Stimulated activated CD4-positive, alpha-beta T cell treated with anti-CD3 and anti-CD28 coated beads, TNF-alpha, amount 100 ng/mL, for 1 hour (primary cell): ENCODE data around the gene KDM1A.
"Not testable (repeated sequence)": the region's sequence is repeated elsewhere in the genome, so short reads cannot be mapped to it uniquely, and the experiment has no call there.

Experiments
- DNase-seq, 3 donors: peaks; one replicate each; pipeline ENCODE4 v3.0.0-alpha.2; 2020; ENCODE audit warnings: low read depth in 3 of 3, low spot score in 1 of 3

KDM1A gene

DNA sequence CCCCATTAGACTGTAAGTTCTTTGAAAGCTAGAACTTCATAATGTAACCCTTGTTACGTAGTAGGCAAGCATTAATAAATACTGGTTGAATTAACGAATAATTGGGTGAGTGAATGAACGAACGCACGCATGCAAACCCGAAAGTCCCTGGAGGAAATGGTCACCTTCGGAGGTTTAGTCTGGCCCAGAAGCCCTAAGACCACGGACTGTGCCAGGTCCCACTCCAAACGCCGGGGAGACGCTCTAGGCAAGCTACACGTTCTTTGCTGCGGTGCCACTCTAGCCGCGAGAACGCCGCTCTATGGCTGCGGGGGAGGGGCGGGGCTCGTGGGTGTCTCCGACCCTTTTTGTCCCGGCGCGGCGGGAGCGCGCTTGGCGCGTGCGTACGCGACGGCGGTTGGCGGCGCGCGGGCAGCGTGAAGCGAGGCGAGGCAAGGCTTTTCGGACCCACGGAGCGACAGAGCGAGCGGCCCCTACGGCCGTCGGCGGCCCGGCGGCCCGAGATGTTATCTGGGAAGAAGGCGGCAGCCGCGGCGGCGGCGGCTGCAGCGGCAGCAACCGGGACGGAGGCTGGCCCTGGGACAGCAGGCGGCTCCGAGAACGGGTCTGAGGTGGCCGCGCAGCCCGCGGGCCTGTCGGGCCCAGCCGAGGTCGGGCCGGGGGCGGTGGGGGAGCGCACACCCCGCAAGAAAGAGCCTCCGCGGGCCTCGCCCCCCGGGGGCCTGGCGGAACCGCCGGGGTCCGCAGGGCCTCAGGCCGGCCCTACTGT is at the start of gene KDM1A:
Gene KDM1A, plus strand, starts transcription at position 375 of the 769 bp plus-strand sequence. Its CDS starts 129 bp downstream, at position 504.
- DNase-seq = peak; percentile 80 to 94 (median 88)

DNA sequence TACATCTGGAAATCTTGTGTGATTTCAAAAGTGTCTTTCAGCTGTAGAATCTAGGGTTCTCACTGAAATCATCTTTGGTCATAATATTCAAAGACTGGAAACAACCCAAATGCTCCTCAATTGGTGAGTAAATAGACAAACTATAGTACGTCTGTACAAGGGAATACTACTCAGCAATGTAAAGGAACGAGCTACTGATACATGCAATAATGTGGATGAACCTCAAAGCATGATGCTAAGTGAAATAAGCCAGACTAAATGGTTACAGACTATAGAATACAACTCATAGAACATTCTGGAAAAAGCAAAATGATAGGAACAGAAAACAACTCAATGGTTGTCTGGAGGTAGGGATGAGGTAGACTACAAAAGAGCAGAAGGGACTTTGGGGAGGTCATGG is 49.2 kb upstream of the KDM1A start:
- DNase-seq = no peak

DNA sequence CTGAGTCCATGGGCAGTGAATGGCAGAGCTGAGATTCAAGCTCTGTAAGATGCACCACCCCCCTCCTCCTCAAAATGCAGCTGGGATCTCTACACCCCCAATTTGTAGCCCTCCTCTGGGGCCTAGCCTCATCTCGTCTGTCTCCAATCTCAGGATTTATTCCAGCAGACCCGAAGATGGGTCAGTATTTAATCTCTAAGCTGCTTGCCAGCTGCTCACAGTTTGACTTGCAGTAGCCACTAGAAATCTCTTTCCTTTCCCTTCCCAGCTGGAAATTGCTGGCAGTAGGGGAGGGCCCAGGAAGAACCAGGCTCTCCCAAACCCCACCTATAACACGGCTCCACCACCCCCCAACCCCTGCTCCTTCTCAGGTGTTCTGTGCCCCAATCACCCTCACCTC is 48.1 kb upstream of the KDM1A start:
- DNase-seq = no peak

DNA sequence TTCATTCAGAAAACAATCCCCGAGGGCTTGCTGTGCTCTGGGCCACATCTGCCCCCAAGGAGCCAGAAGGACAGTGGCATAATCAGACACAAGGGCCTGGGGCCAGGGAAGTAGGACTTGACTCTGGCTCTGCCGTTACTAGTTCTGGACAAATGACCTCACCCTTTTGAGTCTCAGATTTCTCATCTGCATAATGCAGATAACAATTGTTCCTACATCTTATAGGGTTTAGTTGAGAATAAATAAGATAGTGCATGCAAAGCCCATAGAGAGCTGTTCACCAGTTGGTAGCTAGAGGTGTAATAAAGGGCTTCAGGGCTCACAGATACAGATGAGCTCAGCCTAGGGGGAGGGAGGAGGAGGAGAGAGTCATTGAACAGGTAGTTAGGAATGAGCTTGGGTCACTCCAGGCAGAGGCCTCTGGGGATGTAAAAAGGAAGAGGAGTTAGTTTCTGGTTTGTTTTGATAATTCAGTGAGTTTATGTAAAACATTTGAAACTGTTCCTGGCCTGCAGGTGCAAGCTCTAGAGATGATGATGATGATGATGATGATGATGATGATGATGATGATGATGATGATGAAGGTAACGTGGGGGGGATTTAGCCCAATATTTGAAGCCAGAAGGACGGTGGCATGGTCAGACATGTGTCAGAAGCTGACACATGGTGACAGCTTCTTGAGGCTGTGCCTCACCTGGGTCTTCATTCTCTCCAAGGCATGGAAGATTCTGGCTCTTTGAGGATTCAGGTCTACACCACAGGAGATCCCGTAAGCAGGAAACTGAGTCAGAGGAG is 47.5 kb upstream of the KDM1A start:
- DNase-seq = no peak

DNA sequence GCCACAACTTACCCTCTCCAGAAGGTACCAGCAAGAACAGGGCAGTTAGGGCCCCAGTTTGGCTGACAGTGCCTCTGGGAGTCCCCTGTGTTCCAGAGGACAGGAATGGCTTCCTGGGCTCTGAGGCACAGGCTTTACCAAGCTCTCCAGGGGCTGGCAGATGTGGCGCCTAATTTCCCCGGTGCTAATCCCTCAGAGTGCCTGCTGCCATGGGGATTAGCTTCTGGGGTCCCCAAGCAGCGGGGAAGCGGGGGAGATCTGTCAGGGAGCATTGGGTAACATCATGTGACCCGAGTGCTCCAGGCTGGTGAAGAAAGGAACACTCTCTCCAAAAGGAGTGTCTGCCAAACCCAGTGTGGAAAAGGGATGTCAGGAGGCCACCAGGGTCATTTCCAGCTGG is 46.5 kb upstream of the KDM1A start, which contains the start of gene LACTBL1:
Gene LACTBL1, minus strand, starts transcription at position 107 of the 400 bp plus-strand sequence. CDS start 550 bp downstream, outside the sequence.
- no peak for DNase-seq

DNA sequence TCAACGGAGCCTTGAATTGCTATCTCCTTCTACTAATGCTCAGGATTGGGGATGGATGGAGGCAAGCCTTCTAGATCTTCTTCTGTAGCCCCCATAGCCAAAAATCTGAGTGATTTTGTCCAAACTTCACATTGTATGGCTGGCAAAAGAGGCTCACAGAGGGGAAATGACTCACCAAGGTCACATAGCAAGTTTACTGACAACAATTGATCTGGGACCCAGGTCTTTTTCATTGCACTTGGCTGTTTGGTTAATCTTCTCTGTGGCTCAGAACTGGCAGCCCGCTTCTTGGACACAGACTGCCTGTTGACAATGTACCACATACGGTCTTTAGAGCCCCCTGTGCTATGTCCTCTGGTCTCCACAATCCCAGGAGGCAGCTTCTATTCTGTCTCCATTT is 43.6 kb upstream of the KDM1A start:
- DNase-seq = no peak

DNA sequence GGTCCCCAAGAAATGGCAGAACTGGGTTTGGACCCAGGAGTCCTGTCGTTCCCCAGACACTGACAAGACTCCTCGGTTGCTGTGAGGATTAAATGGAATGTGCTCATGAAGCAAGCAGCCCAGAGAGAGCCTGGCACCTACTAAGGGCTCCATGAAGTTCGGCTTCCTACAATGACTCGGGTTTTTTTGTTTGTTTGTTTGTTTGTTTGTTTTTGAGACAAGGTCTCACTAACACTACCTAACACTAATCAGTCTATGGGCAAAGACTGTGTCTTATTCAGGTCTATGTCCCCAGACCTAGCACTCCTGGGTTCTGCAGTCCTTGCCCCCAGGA is 43.2 kb upstream of the KDM1A start:
- no peak for DNase-seq

DNA sequence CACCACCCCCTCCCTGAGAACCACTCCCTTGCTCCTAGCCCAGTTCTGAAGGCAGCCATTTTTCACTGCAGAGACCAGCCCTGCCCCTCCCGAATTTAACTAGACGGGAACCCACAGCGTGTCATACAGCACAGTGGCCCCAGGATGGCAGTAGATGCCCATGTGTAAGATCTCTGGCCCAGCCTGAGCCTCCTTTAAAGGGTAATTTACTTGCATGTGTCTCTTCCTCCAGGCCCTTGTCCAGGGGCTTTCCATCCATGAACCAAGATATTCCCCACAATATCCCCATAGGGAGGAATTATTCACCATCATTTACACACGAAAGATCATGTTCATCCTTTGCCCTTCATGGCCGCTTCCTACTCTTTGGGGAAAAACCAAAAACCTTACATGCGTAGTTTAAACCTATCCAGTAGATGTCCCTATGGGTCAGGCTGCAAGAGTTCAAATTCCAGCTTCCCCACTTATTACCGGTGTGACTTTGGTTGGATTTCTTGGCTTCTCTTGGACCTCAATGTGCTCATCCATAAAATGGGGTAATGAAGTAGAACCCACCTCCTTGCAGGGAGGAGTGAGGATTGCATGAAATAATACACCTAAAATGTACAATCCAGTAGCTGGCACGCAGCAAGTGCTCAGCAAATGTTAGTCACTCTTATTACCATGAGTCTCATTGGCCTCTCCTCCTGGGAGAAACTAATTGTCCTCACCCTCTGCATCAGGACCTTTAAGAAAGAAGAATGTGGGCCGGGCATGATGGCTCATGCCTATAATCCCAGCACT is 42.6 kb upstream of the KDM1A start:
- peak in 2 of 3 donors; percentile 5 to 8 for DNase-seq

DNA sequence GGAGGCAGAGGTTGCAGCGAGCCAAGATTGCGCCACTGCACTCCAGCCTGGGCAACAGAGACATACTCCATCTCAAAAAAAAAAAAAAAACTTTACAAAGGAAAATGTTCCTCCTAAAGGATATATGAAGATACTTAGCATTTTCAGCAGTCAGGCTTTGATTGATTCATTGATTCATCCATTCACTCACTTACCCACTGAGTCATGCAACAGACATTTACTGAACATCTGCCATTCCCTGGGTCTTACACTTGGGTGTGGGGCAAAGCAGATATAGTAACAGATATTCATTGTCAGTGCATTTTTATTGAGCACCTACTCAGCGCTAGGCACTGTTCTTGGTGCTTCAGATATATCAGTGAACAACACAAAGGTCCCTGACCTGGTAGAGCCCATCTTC is 41.0 kb upstream of the KDM1A start:
- no peak for DNase-seq

DNA sequence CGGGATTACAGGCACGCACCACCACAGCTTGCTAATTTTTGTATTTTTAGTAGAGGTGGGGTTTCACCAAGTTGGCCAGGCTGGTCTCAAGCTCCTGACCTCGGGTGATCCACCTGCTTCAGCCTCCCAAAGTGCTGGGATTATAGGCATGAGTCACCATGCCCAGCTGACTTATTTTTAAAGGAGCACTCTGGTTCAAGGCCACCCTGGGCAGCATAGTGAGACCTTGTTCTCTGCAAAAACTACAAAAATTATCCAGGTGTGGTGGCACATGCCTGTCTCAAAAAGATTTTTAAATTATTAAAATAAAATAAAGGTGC is 38.8 kb upstream of the KDM1A start:
- not testable (repeated sequence) for DNase-seq

DNA sequence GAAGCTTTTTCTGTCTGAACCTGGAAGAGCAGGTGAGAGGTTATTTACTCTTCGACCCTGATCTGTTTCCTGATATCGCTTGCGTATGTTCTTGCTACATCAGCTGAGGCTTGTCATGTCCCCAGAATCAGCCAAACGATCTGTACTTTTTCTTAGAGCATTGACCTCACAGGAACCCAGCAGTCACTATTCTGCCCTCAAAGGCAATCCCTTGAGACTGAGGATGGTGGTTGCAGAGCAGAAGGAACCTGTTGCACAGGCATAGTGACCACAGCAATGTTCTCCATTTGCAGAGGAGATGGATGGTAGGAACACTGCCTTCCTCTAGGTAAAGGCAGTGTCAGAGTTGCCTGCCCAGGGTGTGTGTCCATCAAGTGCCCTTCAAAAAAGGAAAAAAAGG is 35.3 kb upstream of the KDM1A start:
- no peak for DNase-seq

DNA sequence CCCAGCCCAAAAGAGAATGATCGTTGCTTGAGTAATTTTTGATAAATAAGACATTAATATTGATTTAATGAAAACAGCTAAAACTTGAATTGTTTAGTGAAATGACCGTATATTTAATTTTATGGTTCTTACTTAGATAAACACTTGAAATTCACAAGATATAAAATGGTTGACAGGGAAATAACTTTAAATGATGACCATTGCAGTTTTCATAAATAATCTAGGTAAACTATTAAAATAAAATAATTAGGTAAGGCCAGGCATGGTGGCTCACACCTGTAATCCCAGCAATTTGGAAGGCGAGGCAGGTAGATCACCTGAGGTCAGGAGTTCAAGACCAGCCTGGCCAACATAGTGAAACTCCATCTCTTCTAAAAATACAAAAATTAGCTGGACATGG is 26.9 kb upstream of the KDM1A start:
- DNase-seq = not testable (repeated sequence)

DNA sequence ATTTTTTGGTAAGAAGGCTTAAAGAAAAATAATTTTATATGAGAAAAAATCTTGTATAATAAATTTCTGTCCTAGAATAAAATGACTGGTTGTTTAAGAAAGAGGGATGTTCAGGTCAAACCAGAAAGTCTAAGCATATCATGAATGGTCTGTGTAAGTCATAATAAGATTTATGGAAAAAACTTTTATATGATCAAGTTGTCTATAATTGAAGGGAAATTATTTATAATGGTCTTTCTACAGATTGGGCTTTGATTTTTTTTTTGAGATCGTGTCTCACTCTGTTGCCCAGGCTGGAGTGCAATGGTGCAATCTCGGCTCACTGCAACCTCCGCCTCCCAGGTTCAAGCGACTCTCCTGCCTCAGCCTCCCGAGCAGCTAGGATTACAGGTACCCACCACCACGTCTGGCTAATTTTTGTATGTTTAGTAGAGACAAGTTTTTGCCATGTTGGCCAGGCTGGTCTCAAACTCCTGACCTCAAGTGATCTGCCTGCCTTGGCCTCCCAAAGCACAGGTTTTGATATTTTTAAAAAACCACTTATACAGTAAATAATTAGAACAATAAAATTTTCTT is 26.0 kb upstream of the KDM1A start:
- not testable (repeated sequence) for DNase-seq

DNA sequence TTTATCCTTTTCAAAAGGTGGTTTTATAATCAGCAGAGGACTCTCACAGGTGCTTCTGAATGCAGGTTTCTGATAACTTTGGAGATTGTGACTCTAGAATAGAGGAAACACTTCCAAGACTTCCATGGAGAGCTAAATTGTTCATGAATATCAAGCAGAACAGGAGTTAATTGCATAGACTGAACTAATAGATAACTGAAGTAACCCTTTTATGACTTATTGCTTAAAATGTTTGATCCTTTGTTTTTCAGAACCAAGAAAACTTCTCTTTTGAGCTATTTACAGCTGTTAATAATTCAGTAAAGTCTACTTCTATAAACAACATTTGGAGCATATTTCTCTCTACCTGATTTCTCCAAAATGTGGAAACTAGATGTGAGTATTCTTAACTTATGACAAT is 23.5 kb upstream of the KDM1A start:
- no peak for DNase-seq

DNA sequence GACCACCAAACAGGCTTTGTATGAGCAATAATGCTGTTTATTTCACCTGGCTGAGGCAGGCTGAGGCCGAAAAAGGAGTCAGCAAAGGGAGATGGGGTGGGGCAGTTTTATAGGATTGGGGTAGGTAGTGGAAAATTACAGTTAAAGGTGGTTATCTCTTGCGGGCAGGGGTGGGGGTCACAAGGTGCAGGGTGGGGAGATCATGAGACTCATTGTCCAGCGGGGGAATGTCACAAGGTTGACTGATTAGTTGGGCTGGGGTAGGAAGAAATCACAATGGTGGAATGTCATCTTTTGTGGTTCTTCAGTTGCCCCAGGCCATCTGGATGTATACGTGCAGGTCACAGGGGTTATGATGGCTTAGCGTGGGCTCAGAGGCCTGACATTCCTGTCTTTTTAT is 21.7 kb upstream of the KDM1A start:
- not testable (repeated sequence) for DNase-seq

DNA sequence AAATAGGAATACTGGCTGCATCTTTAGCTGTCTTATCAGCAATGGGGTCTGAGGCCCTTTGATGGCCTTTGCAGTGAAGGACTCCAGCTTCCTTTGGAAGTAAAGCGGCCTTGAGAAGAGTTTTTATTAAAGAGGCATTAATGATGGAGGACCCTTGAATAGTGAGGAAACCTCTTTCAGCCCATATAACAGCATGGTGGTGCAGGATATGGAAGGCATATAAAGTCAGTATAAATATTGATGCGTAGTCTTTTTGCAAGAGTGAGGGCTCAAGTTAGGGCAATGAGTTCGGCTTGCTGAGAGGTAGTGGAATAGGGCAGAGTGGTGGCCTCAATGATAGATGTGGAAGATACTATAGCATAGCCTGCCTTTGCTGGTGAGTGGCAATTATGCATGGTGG is 19.1 kb upstream of the KDM1A start:
- DNase-seq = not testable (repeated sequence)

DNA sequence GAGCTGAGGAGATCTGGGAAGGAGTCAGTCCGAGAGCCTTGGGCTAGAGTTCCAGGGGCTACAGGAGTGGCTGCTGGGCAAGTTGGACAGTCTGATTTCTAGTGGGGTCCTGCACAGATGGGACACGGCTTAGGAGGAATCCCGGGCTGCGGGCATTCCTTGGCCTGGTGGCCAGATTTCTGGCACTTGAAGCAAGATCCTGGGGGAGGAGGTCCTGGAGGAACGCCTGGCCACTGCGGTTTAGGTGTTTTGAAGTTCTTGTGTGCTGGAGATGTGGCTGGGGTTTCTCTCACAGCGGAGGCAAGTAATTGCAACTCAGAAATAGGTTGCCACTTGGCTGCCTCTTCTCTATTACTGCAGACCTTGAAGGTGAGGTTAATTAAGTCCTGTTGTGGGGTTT is 17.1 kb upstream of the KDM1A start:
- DNase-seq = not testable (repeated sequence)

DNA sequence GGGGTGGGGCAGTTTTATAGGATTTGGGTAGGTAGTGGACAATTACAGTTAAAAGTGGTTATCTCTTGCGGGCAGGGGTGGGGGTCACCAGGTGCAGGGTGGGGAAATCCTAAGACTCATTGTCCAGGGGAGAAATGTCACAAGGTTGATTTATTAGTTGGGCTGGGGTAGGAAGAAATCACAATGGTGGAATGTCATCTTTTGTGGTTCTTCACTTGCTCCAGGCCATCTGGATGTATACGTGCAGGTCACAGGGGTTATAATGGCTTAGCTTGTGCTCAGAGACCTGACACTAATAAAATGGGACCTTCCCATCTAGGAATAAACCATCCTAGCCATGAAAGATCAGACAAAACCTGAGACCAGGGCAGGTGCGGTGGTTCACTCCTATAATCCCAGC is 15.2 kb upstream of the KDM1A start:
- DNase-seq = no peak

DNA sequence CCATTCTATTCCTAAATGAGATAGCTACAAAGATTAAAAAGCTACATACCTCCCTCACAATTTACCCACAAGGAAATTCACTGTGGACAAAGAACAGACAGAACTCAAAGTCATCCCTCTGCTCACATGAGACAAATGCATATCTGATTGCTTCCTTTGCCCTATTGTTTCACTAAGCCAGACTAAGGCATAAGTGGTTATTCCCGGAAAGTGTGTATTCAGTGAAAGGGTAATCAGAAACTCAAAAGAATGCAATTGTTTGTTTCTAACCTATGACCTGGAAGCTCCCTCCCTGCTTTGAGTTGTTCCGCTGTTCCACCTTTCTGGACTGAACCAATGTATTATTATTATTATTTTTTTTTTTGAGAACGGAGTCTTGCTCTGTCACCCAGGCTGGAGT is 14.5 kb upstream of the KDM1A start:
- DNase-seq = not testable (repeated sequence)

DNA sequence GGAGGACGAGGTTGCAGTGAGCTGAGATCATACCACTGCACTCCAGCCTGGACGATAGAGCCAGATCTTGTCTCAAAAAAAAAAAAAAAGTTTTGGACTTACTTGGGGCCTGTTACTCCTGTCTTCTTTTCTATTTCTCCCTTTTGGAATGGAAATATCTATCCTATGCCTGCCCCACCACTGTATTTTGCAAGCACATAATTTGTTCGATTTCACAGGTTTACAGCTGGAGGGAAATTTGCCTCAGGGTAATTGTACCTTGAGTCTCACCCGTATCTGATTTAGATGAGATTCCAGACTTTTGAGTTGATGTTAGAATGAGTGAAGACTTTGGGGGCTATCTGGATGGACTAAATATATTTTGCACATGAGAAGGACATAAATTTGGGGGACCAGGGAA is 12.2 kb upstream of the KDM1A start:
- no peak for DNase-seq

DNA sequence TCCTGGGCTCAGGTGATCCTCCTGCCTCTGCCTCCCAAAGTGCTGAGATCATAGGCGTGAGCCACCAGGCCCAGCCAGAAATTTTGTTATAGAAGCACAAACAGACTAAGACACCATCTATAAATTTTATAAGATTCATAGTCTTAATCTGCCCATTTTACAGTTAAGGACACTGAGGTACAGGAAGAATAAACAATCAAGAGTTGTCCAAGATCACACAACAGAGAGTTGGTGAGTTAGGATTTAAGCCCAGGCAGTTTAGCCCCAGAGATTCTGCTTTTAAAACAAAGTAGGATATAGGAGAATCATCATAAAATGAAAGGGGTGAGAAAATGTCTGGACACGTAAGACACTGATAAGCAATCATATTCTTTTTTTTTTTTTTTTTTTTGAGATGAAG is 10.4 kb upstream of the KDM1A start:
- no peak for DNase-seq
